Thoracic aorta (tissue), 2 donors: Measurements from ENCODE around the gene REV1. TPM values are rescaled to one million over a fixed set of nuclear protein-coding genes. Genes with fewer than 3 reads are reported as not detected.
"Not testable (repeated sequence)": the region's sequence is repeated elsewhere in the genome, so short reads cannot be mapped to it uniquely, and the experiment has no call there.

Source experiments
- ATAC-seq: fragments of 150-250 bp; one replicate; pipeline ENCODE4 v1.8.0; 2017; ENCODE audit warnings: low read depth; ENCODE audit not compliant: insufficient number of reproducible peaks, low FRiP score
- DNase-seq: peaks from one replicate; pipeline ENCODE4 v3.0.0-alpha.2; 2020; ENCODE audit warnings: low spot score
- H3K27ac ChIP-seq, 2 donors: fragments of 200-600 bp; sonication (generic); 1 replicate in 1 of 2; 2 replicates in 1 of 2; pipeline ENCODE4 v1.5.1; 2016; ENCODE audit warnings: mild to moderate bottlenecking in 2 of 2, moderate library complexity in 2 of 2
- H3K27me3 ChIP-seq: fragments of 200-600 bp; sonication (generic); replicated peaks from 2 replicates; pipeline ENCODE4 v1.6.0; 2016; ENCODE audit warnings: mild to moderate bottlenecking; ENCODE audit not compliant: insufficient read depth
- H3K36me3 ChIP-seq: fragments of 200-600 bp; sonication (generic); one replicate; pipeline ENCODE4 v1.5.1; 2016
- H3K4me1 ChIP-seq, 2 donors: fragments of 200-600 bp; sonication (generic); 1 replicate in 1 of 2; 2 replicates in 1 of 2; pipeline versions ENCODE4 v1.5.1 to v1.6.0; 2016; ENCODE audit warnings: low read depth in 2 of 2, mild to moderate bottlenecking in 1 of 2; ENCODE audit not compliant: control insufficient read depth in 1 of 2
- H3K4me3 ChIP-seq: fragments of 200-600 bp; sonication (generic); 2 replicates; pipeline ENCODE4 v1.5.1; 2016; ENCODE audit warnings: mild to moderate bottlenecking
- H3K9me3 ChIP-seq: fragments of 200-600 bp; sonication (generic); 2 replicates; pipeline ENCODE4 v1.5.1; 2016
- CTCF ChIP-seq: fragments of 200-600 bp; sonication (generic); IDR thresholded peaks from one replicate; pipeline ENCODE4 v1.5.1; 2019; ENCODE audit warnings: antibody characterized with exemption
- total RNA-seq, 2 donors: library from RNA; depleted of rRNA; stranded (reverse); fragments of >200 nt; gene quantifications; one replicate each; pipeline versions ENCODE4 v1.1.0 to v1.2.3, GENCODE V29; 2016

Gene REV1
- total RNA-seq, 2 donors from 2014 or later: 48.3 to 107 TPM

- no peak overlapping the region for H3K4me3 ChIP-seq
- H3K27ac ChIP-seq: peak overlapping the region in 1 of 2 donors; percentile 66
- no peaks in the 10 kb centered on the region for H3K27me3 ChIP-seq
- no peak for TF ChIP-seq CTCF
- ATAC-seq: no peak
- H3K36me3 ChIP-seq: no peaks in the 10 kb centered on the region
- DNase-seq: no peak
- no peaks in the 10 kb centered on the region for H3K9me3 ChIP-seq
- H3K4me1 ChIP-seq: peaks cover 20 to 57% of the 10 kb centered on the region in 2 donors
These were observed 17.9 kb downstream of the REV1 start for GRCh38 chr2:99471654-99472599.

- Histone ChIP-seq H3K9me3 (no peaks in the 10 kb centered on the region), H3K36me3 (no peaks in the 10 kb centered on the region), H3K27ac (no peak overlapping the region), H3K4me3 (no peak overlapping the region), H3K4me1 (peaks cover 20 to 50% of the 10 kb centered on the region in 2 donors), H3K27me3 (no peaks in the 10 kb centered on the region)
- DNase-seq (no peak), ATAC-seq (no peak)
- TF ChIP-seq CTCF: no peak
These were observed 18.9 kb downstream of the REV1 start for GRCh38 chr2:99470957-99471356.

DNA sequence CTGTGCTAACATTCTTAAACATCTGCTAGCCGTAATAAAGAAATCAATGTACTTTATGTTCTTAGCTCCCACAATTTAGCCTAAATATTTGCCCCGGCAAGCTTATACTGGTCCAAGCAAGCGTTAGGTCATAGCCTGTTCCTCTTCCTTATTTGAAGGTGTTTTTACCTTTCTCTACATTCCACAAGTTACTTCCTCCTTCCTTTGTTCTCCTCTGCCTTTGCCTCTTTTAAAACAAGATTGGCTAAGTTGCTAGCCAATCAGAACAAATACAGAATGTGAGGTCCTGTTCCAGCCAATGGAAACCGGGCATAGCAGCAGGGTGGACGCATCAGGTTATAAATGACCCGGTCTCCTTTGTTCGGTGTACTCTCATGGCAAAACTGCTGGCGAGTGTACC is 19.4 kb downstream of the REV1 start:
- peaks cover 16 to 45% of the 10 kb centered on the region in 2 donors for H3K4me1 ChIP-seq

DNA sequence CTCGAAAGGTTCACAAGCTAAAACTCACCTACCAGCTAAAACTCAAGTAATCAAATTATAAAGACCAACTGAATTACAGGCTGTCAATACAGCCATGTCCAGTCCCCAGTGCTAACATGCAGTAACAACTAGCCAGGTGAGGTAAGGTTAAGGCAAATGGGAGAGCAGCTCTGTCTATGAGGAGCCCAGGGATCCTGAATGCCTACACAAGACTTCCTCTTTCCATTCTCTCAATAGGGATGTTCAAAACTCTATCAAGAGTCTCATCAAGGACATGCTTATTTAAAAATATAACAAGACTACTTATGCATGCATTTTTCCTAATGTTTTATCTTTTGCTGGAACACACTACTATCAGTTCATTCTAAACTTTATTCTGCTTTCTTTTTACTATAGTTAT is 20.4 kb downstream of the REV1 start:
- Histone ChIP-seq H3K4me3 (no peak overlapping the region), H3K27me3 (no peaks in the 10 kb centered on the region), H3K4me1 (peaks cover 8 to 35% of the 10 kb centered on the region in 2 donors), H3K36me3 (no peaks in the 10 kb centered on the region), H3K9me3 (no peaks in the 10 kb centered on the region), H3K27ac (no peak overlapping the region)
- TF ChIP-seq CTCF: no peak
- no peak for DNase-seq
- ATAC-seq: no peak

More for the DNA sequence above, 19.4 kb downstream of the REV1 start:
- ATAC-seq, H3K27ac ChIP-seq, H3K9me3 ChIP-seq, H3K36me3 ChIP-seq, H3K4me3 ChIP-seq, H3K27me3 ChIP-seq, DNase-seq: not testable (repeated sequence)

GRCh38 chr2:99468155-99468554 is 21.7 kb downstream of the REV1 start:
- no peak for DNase-seq
- Histone ChIP-seq H3K9me3 (no peaks in the 10 kb centered on the region), H3K27me3 (no peaks in the 10 kb centered on the region), H3K36me3 (no peaks in the 10 kb centered on the region), H3K4me1 (peaks cover 8 to 22% of the 10 kb centered on the region in 2 donors), H3K4me3 (no peak overlapping the region), H3K27ac (no peak overlapping the region)
- ATAC-seq: no peak
- TF ChIP-seq CTCF: no peak
